ENCODE data around the gene OR5H6.
"Not testable (repeated sequence)": the region's sequence is repeated elsewhere in the genome, so short reads cannot be mapped to it uniquely, and the experiment has no call there.

OR5H6 gene

DNA sequence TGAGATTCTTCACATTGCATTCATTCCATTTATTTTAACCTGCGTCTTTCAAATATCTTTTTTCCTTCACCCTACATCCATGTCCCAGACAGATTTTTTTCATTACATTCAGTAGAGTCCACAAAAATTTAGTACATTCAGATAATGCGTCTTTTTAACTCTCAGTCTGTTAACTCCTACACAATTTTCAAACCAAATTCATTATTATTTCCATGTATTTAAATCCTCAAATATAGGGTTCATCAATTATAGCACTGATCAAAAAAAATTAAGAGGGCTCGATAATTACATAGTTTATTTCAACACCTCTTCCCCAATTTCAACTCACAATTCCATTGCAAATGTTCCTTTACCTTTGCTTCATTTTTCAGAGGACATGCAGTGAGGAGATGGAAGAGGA is at the start of gene OR5H6:
Gene OR5H6, plus strand, starts transcription at position 301 of the 400 bp plus-strand sequence. Its CDS starts 89 bp downstream, at position 390.
- DNase-seq (ENCODE audit: low spot score), result no peak

DNA sequence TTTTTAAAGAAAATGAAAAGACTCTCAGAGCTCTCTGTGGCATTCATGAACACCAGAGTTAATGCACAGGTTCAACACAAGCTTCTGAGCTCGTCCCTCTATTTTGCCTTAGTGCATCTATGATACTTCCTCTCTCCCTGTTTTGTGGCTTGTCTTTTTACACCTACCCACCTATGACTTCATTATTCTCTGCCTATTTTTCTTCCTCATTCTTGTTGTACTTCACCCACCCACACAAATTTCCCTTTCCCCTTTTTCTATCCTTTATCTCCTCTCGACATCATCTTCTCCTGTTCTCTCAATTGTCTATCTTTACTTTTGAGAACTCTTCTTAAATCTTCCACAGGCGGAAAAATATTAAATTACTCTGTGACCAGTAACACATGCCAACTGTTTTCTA is 49.0 kb upstream of the OR5H6 start:
- DNase-seq (ENCODE audit: low spot score), result no peak

DNA sequence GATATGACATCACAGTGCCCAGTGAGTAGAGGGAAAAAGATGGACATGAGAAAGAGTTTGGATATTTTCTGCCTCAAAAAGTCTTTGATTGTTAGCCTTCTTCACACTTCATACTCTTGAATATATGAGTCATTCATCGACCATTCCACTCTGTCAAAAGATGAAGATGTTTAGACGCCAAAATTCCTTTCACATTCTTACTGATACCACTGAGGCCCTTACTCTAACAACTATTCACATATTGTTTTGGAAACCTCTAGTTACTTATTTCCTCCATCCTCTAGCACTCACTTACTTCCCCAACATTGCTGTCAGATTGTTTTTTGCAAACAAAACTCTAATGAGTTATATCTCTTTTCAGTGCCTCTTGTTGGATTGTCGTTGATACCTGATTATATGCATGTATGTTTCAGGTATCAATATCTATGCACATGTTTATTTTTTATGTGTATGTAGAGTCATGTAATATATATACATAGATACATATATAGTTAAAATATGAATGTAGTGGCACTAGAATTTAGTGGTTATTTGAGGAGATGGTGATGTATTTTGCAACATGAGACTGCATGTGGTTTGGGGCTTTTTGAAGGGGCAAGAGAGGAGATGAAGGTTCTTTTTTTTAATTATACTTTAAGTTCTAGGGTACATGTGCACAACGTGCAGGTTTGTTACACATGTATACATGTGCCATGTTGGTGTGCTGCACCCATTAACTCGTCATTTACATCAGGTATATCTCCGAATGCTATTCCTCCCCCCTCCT is 40.0 kb upstream of the OR5H6 start:
- DNase-seq (ENCODE audit: low spot score), result no peak

DNA sequence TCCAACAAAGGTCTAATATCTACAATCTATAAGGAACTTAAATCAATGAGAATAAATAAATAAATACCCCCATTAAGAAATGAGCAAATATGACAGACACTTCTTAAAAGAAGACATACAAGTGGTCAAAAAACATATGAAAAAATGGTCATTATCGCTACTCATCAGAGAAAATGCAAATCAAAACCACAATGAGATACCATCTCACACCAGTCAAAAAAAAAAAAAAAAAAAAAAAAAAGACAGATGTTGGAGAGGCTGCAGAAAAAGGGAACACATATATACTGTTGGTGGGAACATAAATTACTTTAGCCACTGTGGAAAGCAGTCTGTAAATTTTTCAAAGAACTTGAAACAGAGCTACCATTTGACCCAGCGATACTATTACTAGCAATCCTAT is 31.6 kb upstream of the OR5H6 start:
- no peak for DNase-seq (ENCODE audit: low spot score)

DNA sequence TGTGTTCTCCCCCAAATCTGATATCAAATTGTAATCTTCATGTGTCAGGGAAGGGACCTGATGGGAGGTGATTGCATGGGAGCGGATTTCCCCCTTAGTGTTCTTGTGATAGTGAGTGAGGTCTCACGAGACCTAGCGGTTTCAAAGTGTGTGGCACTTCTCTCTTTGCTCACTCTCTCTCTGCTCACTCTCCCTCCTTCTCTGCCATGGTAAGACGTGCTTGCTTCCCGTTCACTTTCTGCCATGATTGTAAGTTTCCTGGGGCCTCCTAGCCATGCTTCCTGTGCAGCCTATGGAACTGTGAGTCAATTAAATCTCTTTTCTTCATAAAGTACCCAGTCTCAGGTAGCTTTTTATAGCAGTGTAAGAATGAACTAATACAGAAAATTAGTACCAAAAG is 30.6 kb upstream of the OR5H6 start:
- DNase-seq (ENCODE audit: low spot score), result no peak

DNA sequence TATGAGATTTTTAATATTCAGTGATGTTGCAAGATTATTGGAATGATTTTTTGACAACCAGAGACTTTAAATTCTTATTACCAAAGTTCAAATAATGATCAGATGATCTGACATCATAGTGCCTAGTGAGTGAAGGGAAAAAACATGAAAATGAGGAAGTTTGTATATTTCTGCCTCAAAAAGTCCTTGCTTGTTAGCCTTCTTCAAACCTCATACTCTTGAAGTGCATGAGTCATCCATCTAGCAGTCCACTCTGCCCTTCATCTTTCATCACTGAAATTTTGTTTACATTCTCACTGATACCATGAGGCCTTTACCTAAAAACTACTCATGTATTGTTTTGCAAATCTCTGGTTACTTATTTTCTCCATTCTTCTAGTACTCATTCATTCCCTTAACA is 23.9 kb upstream of the OR5H6 start:
- no peak for DNase-seq (ENCODE audit: low spot score)

DNA sequence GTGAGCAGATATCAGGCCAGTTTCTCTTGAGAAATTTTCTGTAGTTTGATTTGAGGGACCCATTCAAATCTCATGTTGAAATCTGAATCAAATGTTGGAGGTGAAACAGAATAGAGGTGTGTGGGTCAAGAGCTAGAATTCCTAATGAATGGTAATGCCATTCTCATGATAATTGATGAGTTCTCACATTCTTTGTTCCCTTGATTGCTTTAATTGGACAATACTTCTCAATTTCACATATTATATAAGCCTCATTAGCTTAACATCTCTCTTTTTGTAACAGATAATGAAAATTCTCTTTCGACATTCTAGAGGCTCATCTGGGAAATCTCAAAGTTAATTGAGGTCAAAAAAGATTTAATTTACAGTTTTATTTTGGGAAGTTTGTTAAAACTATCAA is 21.9 kb upstream of the OR5H6 start:
- no peak for DNase-seq (ENCODE audit: low spot score)

DNA sequence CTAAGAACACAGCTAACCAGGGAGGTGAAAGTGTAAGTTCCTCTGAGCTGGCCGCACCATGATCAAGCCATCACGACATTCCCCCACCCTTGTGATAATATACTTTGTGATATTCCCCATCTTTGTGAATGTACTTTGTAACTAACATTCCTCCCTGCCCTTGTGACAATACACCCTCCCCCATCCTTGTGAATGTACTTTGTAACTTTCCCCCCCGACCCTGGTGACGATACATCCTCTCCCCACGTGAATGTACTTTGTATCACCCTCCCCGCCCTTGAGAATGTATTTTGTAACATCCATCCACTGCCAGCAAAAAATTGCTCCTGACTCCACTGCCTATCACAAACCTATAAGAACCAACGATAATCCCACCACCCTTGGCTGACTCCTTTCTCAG is 20.2 kb upstream of the OR5H6 start:
- DNase-seq (ENCODE audit: low spot score), result no peak

DNA sequence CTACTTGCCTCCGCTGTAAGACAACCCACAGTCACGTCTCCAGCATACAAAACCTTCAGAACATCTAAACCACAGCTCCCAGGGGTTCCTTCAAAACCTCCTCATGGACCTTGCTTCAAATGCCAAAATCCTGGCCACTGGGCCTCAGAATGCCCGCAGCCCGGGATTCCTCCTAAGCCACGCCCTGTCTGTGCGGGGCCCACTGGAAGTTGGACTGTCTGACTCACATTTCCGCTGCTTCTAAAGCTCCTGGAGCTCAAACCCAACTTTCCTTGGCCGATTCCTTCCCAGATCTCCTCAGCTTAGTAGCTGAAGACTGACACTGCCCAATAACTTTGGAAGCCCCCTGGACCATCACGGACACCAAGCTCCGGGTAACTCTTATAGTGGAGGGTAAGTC is 17.9 kb upstream of the OR5H6 start:
- no peak for DNase-seq (ENCODE audit: low spot score)

DNA sequence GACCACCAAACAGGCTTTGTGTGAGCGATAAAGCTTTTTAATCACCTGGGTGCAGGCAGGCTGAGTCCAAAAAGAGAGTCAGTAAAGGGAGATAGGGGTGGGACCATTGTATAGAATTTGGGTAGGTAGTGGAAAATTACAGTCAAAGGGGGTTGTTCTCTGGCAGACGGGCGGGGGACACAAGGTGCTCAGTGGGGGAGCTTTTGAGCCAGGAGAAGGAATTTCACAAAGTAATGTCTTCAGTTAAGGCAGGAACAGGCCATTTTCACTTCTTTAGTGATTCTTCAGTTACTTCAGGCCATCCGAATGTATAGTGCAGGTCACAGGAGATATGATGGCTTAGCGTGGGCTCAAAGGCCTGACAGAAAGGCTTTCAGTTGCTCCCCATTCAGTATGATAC is 8.0 kb upstream of the OR5H6 start:
- not testable (repeated sequence) for DNase-seq (ENCODE audit: low spot score)

DNA sequence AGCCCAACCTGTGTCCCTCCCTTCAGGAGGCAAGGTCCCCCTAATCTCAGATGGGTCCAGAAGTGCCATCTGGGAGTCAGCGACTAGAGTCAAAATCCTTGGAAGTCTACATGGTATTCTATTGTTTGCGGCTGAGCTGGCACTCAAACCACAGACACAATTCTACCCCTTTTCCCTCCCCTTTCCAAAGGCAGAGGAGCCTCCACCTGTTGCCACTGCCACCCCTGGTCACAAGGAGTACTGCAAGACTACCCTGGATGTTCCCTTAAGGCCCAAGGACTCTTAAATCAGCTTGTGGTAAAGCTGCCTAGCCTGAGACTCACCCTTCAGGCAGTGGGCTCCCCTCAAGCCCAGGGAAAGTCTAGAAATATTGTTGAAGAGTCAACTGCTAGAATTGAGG is 4.3 kb upstream of the OR5H6 start:
- DNase-seq (ENCODE audit: low spot score), result no peak

DNA sequence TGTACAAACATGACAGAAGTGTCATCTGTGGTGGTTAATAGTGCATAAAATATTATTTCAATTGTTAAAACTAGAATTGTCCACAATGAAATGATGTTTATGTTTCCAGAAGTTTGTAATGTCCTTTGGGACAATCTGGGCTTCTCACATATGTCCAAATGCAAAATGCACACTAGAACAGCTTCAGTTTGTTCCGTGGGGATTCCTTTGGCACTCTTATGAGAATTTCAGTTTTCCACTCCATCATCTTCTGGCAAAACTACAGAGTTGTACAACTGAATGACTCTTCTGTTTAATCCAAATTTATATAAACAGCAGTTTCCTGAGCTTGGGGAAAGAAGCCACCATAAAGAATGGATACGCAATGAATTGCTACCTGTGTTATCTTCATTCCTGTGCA is 2.0 kb upstream of the OR5H6 start:
- no peak for DNase-seq (ENCODE audit: low spot score)

DNA sequence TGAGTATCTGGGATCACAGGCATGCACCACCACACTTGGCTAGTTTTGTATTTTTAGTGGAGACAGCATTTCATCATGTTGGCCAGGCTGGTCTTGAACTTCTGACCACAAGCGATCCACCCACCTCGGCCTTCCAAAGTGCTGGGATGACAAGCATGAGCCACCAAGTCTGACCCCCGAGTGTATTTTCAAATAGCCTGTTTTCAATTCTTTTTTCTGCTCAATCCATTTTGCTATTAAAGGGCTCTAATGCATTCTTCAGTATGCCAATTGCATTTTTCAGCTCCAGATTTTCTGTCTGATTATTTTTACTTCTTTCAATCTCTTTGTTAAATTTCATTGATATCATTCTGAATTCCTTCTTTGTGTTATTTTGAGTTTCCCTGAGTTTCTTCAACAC is 5.8 kb downstream of the OR5H6 start:
- DNase-seq (ENCODE audit: low spot score), result no peak

DNA sequence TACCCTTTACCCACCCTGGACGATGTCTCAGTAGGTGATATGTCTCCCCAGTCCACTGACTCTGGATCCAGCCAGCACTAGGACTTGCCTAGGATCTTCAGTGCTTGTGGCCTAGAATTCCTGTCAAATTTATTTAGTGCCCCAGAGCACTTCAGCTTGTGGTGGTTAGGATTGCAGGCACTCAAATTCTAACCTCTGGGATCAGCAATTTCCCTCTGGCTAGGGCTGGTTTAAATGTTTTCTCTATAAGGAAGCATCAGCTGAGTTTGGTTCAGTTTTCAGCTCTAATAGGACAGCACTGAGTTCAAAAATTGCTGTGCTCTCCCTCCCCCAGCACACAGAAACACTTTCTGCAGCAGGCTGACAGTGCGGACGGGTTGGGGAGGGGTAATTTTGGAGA is 8.1 kb downstream of the OR5H6 start:
- DNase-seq (ENCODE audit: low spot score), result no peak

DNA sequence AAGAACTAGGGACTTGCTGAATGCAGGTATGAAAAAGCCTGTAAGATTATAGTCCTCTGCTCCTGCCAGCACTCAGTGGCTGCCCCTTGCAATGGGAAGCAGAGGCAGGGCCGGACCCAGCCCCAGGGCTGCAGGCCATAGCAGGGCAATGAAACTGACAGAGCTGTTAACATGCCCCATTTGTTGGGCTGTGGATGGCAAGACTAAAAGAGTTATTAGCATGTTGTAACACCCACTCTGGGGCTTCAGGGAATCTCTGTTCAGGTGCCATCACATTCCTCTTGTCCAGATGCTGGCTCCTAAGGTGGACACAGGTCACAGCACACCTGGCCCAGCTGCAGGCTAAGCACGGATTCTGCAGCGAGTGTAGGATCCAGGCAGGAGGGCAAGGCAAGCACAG is 10.9 kb downstream of the OR5H6 start:
- DNase-seq (ENCODE audit: low spot score), result no peak

DNA sequence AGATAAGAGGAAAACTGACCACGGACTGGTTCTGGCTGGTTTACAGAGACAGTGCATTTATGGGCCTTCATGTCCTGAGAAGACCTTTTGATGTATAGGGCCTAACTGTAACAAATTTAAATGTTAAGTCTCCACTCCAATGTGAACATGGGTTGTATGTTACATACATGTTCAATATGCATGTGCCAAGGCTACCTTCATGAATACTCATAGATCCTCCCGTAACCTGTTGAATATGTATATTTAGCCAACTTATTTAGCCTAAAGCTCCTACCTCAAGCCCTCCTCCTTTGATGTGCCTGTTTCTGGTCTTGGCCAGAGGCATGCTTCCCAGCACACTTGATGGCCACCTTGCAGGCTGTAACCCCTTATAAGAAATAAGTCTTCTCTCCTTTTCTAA is 18.2 kb downstream of the OR5H6 start, which contains the start of gene OR5H2:
Gene OR5H2, plus strand, starts transcription at position 301 of the 400 bp plus-strand sequence. CDS start 398 bp downstream, outside the sequence.
- no peak for DNase-seq (ENCODE audit: low spot score)

DNA sequence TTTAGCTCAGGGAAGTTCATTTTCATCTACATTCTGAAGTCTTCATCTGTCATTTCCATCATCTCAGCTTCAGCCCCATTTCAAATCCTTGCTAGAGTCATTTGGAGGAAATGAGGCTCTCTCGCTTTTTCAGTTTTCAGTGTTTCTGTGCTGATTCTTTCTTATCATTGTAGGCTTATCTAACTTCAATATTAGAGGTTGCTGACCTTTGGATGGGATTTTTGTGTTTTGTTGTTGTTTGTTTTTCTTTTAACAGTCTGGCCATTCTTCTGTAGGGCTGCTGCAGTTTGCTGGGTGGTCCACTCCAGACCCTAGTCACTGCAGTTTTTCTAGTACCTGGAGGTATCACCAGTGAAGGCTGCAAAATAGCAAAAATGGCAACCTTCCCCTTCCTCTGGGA is 26.9 kb downstream of the OR5H6 start:
- no peak for DNase-seq (ENCODE audit: low spot score)

DNA sequence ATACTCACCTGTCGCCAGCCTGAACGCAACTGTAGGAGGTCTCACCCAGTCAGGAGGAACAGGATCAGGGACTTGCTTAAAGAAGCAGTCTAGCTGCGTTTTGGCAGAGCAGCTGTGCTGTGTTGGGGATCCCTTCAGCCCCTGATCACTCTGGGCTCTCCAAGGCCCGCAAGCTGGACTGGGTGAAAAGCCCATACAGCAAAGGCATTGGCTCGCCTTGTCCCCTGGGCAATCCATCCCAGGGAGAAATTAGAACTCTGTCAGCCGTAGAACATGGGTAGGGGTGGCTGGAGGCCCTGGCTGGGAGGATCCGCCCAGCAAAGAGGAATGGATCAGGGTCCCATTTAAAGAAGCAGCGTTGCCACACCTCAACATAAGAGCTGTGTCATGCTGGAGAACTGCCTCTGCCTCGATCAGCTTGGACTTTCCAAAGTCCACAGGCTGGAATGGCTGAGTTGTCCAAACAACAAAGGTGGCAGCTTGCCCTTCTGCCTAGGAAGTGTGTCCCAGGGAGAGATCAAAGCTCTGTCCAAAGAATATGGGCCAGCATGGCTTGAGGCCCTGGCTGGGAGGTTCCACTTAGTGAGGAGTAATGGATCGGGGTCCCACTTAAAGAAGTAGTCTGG is 27.4 kb downstream of the OR5H6 start:
- DNase-seq (ENCODE audit: low spot score), result no peak
